ENCODE measurements around the gene TBKBP1.

DNA sequence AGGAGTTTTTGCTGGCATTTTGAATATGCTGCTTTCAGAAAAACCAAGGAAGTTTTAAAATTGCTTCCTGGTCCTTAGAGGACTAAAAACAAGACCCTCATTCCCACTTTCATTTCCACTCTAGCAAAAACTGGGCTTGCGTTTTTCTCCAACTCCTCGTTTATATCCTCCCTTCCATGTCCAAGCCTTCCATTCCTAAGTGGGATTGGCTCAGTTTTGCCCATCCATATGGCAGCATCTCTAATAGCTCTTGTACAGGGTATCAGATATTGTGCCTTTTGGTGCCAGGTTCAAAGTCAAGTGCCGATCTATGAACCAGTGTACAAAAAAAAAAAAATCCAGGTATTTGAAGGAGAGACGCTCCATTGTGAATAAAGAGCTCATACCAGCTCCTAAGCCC, 9.9 kb upstream of the TBKBP1 start:
- TF ChIP-seq, protein P1, sequence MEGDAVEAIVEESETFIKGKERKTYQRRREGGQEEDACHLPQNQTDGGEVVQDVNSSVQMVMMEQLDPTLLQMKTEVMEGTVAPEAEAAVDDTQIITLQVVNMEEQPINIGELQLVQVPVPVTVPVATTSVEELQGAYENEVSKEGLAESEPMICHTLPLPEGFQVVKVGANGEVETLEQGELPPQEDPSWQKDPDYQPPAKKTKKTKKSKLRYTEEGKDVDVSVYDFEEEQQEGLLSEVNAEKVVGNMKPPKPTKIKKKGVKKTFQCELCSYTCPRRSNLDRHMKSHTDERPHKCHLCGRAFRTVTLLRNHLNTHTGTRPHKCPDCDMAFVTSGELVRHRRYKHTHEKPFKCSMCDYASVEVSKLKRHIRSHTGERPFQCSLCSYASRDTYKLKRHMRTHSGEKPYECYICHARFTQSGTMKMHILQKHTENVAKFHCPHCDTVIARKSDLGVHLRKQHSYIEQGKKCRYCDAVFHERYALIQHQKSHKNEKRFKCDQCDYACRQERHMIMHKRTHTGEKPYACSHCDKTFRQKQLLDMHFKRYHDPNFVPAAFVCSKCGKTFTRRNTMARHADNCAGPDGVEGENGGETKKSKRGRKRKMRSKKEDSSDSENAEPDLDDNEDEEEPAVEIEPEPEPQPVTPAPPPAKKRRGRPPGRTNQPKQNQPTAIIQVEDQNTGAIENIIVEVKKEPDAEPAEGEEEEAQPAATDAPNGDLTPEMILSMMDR (IDR thresholded peaks at IDR 0.05) = no peak
- TF ChIP-seq POLR2A (IDR thresholded peaks at IDR 0.05) = no peak

Measured in esophagus squamous epithelium (tissue), 4 donors.